Stimulated activated CD4-positive, alpha-beta T cell treated with anti-CD3 and anti-CD28 coated beads, Interleukin-4, amount 100 ng/mL, for 24 hours (primary cell): ENCODE measurements around the gene CMPK2.

Experiments
- DNase-seq: peaks from one replicate; pipeline ENCODE4 v3.0.0-alpha.2; 2020

The CMPK2 gene

DNA sequence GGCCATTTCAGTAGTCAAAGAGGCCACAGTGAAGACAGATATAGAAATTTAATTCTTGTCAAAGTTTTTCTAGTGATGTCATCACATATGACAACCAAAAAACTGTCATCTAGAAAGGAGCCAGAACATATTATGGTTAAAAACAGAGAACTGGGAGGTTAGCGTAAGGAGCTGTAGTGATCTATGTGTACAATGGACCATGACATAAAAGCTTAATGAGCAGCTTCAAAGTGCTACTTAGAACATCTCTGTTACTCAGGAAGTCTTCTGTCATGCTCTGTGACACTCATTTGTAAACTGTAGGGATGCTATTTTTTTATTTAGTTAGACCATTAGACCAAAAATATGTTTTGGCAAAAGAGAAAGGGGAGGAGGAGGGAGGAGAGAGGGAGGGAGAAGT, 57.3 kb downstream of the CMPK2 start:
- DNase-seq: no peak

DNA sequence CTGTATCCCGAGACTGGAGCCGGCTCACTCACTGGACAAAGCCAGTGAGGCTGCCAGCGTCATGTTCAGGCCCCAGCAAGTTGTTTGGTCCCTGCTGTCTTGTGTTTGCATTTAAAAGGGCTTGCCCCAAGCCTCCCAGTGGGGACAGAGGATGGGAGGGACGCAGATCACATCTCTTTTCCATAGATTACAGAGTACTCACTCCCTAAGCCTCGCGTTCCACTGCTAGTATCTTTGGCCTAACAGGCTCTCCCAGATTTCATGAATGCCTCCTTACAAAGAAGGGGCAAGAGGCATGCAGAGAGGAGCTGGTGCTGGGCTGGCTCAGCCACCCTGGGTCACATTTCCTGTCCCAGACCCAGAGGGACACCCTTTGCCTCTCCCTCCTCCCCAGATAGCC, 59.1 kb downstream of the CMPK2 start:
- no peak for DNase-seq

DNA sequence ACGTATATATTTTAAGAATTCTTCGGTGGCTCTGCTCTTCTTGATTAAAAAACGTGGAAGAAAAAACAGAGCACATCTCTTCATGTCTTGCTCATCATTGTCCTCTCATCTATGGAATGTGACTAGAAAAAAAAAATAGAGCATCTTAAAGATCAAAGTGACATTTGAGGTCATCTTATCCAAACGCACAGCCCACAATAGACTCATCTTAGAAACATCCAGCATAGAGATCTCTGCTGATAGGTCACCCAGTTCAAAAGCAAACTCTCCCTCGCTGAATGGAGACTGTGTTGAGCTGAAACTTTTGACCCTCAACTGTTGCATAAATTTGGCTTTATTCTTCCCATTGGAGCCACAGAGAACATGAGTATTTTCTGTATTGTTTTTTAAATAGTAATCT, 65.2 kb downstream of the CMPK2 start:
- DNase-seq: no peak
